GM12872 (cell line): Measurements from ENCODE around the gene SNAP25.

Source experiments
- TF ChIP-seq, protein P1 (sequence below): IDR thresholded peaks from 3 replicates; pipeline ENCODE4 v1.5.1; 2011; ENCODE audit warnings: low read depth, mild to moderate bottlenecking, low read length, moderate library complexity; ENCODE audit not compliant: insufficient read depth

Gene SNAP25

DNA sequence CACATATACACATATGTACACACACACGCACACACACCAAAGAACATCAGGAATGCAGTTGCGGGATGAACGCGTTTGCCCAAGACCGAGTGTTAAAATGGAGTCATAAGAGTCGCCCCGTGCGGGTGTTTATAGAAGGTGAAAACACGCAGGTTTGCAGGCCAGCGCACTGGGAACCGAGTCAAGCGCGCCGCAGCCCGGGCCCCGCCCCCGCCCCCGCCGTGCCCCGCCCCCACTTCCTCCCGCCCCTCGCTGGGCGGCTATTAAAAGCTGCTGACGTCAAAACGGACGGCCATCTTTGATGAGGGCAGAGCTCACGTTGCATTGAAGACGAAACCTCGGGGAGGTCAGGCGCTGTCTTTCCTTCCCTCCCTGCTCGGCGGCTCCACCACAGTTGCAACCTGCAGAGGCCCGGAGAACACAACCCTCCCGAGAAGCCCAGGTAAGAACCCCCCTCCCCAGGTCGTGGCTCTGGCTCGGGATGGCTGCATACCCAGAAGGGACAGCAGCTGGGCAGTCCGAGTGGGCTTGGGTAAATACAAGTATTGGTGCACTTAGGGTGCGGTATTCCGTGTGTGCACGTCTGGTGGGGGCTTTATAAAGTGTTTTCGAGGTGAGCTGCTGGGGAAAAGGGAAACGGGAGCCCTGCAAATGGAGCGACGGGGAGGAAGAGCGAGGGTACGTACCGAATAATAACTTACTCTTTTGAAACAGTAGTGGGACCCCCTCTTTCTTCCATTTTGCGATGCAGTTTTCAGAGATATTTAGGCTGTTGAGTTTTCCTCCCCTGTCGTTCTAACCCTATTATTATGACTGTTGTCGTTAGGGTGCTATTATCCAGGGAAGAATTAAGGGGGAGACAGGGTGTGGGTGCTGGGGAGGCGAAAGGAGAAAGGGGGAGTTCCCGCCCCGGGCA lies at the start of gene SNAP25:
Gene SNAP25 (plus strand): TSS at position 295 of the 916 bp plus-strand sequence. CDS start 56,662 bp downstream, outside the sequence.
- TF ChIP-seq, protein P1, sequence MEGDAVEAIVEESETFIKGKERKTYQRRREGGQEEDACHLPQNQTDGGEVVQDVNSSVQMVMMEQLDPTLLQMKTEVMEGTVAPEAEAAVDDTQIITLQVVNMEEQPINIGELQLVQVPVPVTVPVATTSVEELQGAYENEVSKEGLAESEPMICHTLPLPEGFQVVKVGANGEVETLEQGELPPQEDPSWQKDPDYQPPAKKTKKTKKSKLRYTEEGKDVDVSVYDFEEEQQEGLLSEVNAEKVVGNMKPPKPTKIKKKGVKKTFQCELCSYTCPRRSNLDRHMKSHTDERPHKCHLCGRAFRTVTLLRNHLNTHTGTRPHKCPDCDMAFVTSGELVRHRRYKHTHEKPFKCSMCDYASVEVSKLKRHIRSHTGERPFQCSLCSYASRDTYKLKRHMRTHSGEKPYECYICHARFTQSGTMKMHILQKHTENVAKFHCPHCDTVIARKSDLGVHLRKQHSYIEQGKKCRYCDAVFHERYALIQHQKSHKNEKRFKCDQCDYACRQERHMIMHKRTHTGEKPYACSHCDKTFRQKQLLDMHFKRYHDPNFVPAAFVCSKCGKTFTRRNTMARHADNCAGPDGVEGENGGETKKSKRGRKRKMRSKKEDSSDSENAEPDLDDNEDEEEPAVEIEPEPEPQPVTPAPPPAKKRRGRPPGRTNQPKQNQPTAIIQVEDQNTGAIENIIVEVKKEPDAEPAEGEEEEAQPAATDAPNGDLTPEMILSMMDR, result no peak

DNA sequence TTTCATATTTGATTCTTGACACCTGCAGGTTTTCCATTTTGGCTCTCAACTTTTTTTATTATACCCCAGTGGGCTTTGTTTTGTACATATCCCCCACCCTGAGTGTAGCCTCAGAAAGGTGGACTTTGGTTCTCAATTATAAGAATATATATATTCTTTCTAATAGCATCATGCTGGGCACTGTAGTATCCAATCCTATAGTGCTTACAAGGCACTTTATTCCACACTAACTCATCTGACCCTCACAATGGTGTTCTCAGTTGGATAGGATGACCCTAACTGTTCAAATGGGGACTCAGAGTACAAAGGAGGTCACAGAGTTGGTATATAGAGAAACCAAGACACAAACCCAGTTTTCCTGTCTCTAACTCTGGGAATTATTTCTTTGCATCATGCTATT lies 48.9 kb upstream of the SNAP25 start:
- TF ChIP-seq, protein P1, result no peak

DNA sequence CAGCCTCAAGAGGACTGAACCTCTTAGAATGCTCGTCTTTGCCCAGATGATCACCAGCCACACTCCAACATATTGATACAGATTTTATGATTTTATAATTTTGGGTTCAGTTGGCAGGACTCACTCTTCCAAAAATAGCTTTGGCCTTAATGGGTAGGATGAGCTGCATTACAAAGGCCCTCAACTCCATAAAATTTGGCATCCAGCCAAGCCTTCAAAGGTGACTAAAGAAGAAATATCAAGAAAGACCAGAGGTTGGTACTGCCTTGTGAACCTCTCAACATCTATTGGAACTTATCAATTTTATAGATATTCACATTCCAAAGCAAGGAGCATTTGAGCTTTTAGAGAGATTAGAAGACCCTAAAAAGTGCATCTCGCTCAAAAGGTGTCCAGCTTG lies 48.4 kb upstream of the SNAP25 start:
- TF ChIP-seq, protein P1, result no peak

DNA sequence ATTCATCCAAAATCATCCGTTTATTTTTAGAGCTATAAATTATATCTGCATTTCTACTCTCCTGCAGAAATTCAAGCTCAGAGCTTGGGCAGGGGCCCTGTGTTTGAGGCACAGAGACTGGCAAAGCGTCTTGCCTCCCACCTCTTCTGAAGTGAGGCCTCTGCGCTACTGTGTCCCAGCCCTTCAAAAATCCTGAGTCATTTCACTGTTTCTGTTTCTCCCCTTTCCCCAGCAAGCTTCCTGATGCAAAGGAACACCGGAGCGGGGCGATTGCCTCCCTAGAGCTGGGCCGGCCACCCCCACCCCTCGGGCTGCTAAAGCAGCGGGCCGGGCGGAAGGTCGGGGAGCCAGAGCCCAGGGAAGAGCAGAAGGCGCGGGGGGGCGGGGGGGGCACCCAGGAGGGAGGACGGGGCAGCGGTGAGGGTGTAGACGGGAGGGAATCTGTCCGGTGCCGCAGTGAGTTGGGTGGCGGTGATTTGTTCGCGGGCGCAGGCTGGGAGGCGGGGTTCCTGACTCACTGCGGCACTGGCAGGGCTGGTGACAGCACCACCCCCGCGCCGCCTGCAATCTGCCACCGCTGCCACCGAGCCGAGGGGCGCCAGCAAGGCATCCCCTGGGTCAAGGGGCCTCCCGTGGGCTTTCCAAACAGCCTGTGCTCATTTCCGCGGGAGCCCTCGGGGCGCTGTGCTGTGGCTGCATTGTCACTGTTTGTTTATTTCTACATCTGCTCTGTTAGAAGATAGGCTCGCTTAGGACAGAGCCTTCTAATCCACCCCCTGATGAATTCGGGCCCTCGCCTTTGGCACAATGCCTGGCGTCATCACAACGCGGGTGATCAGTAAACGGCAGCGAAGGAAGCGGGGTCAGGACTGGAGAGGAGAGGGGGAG lies 46.5 kb upstream of the SNAP25 start:
- TF ChIP-seq, protein P1, result no peak

DNA sequence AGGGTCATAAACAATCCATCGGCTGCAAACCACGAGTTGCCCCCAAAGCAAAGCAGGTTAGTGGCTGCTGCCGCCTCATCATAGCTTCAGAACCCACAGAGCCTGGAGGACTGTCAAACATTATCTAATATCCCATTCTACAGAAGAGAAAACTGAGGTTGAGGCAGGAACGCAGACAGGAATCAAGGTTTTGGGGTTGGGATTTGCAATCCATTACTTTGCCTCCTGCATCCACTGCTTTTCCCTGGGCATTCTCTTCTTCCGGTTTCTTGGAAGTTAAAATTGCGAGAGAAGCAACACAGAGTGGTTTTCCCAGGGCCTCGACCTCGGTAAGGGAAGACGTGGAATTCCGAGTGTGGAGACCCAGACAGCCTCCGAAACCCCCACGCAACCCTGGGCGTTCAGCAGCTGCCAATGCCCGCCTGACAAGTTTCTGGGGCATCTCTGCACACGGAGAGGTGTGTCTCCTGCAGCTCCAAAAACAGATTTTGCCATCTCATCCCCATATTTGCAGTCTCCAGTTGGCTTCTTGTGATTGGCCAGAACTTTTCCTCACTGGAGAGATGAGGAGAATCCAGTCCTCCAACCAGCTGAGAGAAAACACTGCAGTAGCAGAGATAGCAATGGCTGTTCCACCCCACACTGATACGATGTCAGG lies 45.5 kb upstream of the SNAP25 start:
- TF ChIP-seq, protein P1, result no peak

DNA sequence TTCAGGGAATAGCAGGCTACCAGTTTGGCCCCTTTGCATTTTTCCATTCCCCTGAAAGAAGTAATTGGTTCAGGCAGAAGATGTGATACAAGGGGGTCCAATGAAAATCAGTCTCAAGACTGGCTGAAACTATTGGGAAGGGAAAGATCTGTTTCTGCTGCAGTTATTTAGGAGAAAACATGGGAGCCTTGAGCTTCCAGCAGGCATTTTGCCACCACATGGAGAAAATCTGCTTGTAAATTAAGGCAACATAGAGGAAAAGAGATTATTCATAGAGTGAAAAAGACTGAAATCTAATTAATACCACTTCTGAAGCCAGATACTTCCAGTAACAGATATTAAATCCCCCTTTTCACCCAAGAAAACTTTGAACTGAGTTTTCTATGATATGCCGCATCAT lies 44.2 kb upstream of the SNAP25 start:
- TF ChIP-seq, protein P1, result no peak

DNA sequence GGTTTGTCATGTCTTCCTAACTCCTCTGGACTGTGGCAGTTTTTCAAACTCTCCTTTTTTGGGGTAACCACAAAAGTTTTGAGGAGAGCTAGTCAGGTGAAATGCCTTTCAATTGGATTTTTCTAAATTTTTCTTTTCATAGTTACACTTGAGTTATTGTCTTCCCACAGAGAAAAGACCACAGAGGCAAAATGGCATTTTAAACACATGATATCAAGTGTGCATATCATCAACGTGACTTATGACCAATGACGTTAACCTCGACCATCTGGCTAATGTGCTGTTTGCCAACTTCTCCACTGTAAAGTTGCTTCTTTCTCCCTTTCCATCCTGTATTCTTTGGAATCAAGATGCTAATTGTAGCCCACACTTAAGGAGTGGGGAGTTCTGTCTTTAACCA lies 41.3 kb upstream of the SNAP25 start:
- TF ChIP-seq, protein P1, result no peak
